H1 (cell line): ENCODE data around the gene CACNA2D3. TPM values are rescaled to one million over a fixed set of nuclear protein-coding genes. Genes with fewer than 3 reads are reported as not detected.

Experiments
- CTCF ChIA-PET: fragments of 300-600 bp; sonication (Branson Sonifier 250); formaldehyde crosslinking; loops from one replicate; lab custom pipeline; 2021; ENCODE audit not compliant: partially characterized antibody; lab: Charles Lee
- POLR2A ChIA-PET: fragments of 300-600 bp; sonication (Branson Sonifier 250); formaldehyde crosslinking; loops from one replicate; lab custom pipeline; 2021; ENCODE audit warnings: inconsistent platforms; ENCODE audit not compliant: partially characterized antibody; lab: Charles Lee
- DNase-seq, 2 experiments: peaks; one replicate each; pipeline versions ENCODE4 v3.0.0 to v3.0.0-alpha.2; 2010 to 2022; ENCODE audit warnings: low spot score in 2 of 2, low read depth in 1 of 2, mixed read lengths in 1 of 2
- FAIRE-seq: peaks from 2 replicates; lab custom pipeline; 2011; peaks lifted over from hg19 to GRCh38; lab: Jason Lieb, UNC
- H2AFZ ChIP-seq: 2 replicates; pipeline ENCODE4 v1.8.1; 2012; ENCODE audit warnings: low read length, inconsistent platforms
- H2AK5ac ChIP-seq: 2 replicates; pipeline ENCODE4 v1.6.1; 2013; ENCODE audit warnings: low read depth, low read length
- H2BK120ac ChIP-seq: replicated peaks from 2 replicates; pipeline ENCODE3; 2013; ENCODE audit warnings: low read depth, low read length, inconsistent platforms
- H2BK12ac ChIP-seq: 2 replicates; pipeline ENCODE4 v1.6.1; 2013; ENCODE audit warnings: low read depth, low read length
- H2BK15ac ChIP-seq: 2 replicates; pipeline ENCODE4 v1.6.1; 2013; ENCODE audit warnings: low read length
- H2BK20ac ChIP-seq: 2 replicates; pipeline ENCODE4 v1.6.1; 2013; ENCODE audit warnings: low read length
- H2BK5ac ChIP-seq: 2 replicates; pipeline ENCODE4 v1.6.1; 2013; ENCODE audit warnings: low read depth, low read length
- H3K14ac ChIP-seq: 2 replicates; pipeline ENCODE4 v1.6.1; 2013; ENCODE audit warnings: inconsistent platforms; ENCODE audit not compliant: insufficient read length
- H3K18ac ChIP-seq: 2 replicates; pipeline ENCODE4 v1.6.1; 2013; ENCODE audit warnings: low read length; ENCODE audit errors: extremely low read depth
- H3K23ac ChIP-seq: 2 replicates; pipeline ENCODE4 v1.6.1; 2013; ENCODE audit warnings: inconsistent platforms; ENCODE audit not compliant: insufficient read length
- H3K23me2 ChIP-seq: 2 replicates; pipeline ENCODE4 v1.6.1; 2013; ENCODE audit warnings: low read depth, low read length
- H3K27ac ChIP-seq: 2 replicates; pipeline ENCODE4 v1.6.1; 2011; ENCODE audit warnings: low read depth, low read length, inconsistent platforms
- H3K27me3 ChIP-seq, 4 experiments: replicated peaks in 1 of 4; 1 replicate in 1 of 4; 2 replicates in 3 of 4; pipeline versions ENCODE4 v1.6.1 to v1.8.1; 2011 to 2013; ENCODE audit warnings: low read length in 3 of 4, mild to moderate bottlenecking in 3 of 4, inconsistent platforms in 2 of 4, mixed read lengths in 2 of 4, moderate library complexity in 1 of 4; ENCODE audit not compliant: control insufficient read depth in 3 of 4, insufficient read depth in 3 of 4; ENCODE audit errors: extremely low read depth in 1 of 4
- H3K36me3 ChIP-seq, 4 experiments: 2 replicates each; pipeline versions ENCODE4 v1.6.1 to v1.8.1; 2011 to 2013; ENCODE audit warnings: mild to moderate bottlenecking in 4 of 4, low read length in 3 of 4, moderate library complexity in 2 of 4, control low read depth in 1 of 4, inconsistent platforms in 1 of 4; ENCODE audit not compliant: insufficient read depth in 4 of 4, control insufficient read depth in 2 of 4
- H3K4ac ChIP-seq: replicated peaks from 2 replicates; pipeline ENCODE3; 2013; ENCODE audit warnings: low read length, low read depth, mixed read lengths, inconsistent platforms; ENCODE audit not compliant: insufficient read length
- H3K4me1 ChIP-seq, 4 experiments: replicated peaks in 1 of 4; 1 replicate in 1 of 4; 2 replicates in 3 of 4; pipeline versions ENCODE4 v1.6.1 to v1.8.1; 2011 to 2013; ENCODE audit warnings: low read length in 3 of 4, inconsistent platforms in 2 of 4, mixed read lengths in 1 of 4; ENCODE audit not compliant: insufficient read depth in 4 of 4, control insufficient read depth in 3 of 4
- H3K4me2 ChIP-seq, 2 experiments: 2 replicates each; pipeline versions ENCODE4 v1.6.1 to v1.8.1; 2011 to 2013; ENCODE audit warnings: low read depth in 2 of 2, low read length in 2 of 2, control low read depth in 1 of 2, inconsistent platforms in 1 of 2, mild to moderate bottlenecking in 1 of 2; ENCODE audit not compliant: insufficient read depth in 1 of 2
- H3K4me3 ChIP-seq, 4 experiments: fragments of 200-600, 300-600 bp in 1 of 4; sonication (generic), shearing (Covaris generic), sonication (Bioruptor Twin) in 1 of 4; 2 replicates each; pipeline versions ENCODE4 v1.5.1 to v1.8.1; 2011 to 2016; ENCODE audit warnings: low read length in 4 of 4, low read depth in 3 of 4, control low read depth in 2 of 4, inconsistent platforms in 2 of 4, mild to moderate bottlenecking in 2 of 4, mixed read lengths in 1 of 4, moderate library complexity in 1 of 4; ENCODE audit not compliant: insufficient read depth in 2 of 4; ENCODE audit errors: extremely low read depth in 1 of 4
- H3K56ac ChIP-seq: replicated peaks from 2 replicates; pipeline ENCODE3; 2013; ENCODE audit warnings: low read depth, mild to moderate bottlenecking, mixed read lengths, low read length, inconsistent platforms; ENCODE audit not compliant: insufficient read length
- H3K79me1 ChIP-seq: 2 replicates; pipeline ENCODE4 v1.6.1; 2013; ENCODE audit warnings: low read depth, low read length, control low read depth
- H3K79me2 ChIP-seq, 2 experiments: 2 replicates each; pipeline versions ENCODE4 v1.6.1 to v1.8.1; 2012 to 2013; ENCODE audit warnings: low read length in 2 of 2, mild to moderate bottlenecking in 2 of 2, inconsistent platforms in 1 of 2; ENCODE audit not compliant: insufficient read depth in 2 of 2, control insufficient read depth in 1 of 2
- H3K9ac ChIP-seq, 4 experiments: replicated peaks in 1 of 4; 1 replicate in 1 of 4; 2 replicates in 3 of 4; pipeline versions ENCODE4 v1.6.1 to v1.8.1; 2011 to 2013; ENCODE audit warnings: low read depth in 3 of 4, low read length in 3 of 4, control low read depth in 2 of 4, mild to moderate bottlenecking in 2 of 4, moderate library complexity in 2 of 4, inconsistent platforms in 1 of 4; ENCODE audit errors: extremely low read depth in 1 of 4
- H3K9me3 ChIP-seq, 2 experiments: 2 replicates each; pipeline versions ENCODE4 v1.6.1 to v1.8.1; 2012 to 2013; ENCODE audit warnings: mild to moderate bottlenecking in 2 of 2, moderate library complexity in 2 of 2, control low read depth in 1 of 2, inconsistent platforms in 1 of 2, low read depth in 1 of 2, low read length in 1 of 2, mixed read lengths in 1 of 2; ENCODE audit not compliant: insufficient read depth in 2 of 2
- H4K20me1 ChIP-seq, 2 experiments: replicated peaks in 1 of 2; 2 replicates each; pipeline versions ENCODE3 to v1.8.1; 2011 to 2013; ENCODE audit warnings: inconsistent platforms in 2 of 2, low read length in 2 of 2, mild to moderate bottlenecking in 1 of 2; ENCODE audit not compliant: insufficient read depth in 2 of 2, control insufficient read depth in 1 of 2
- H4K5ac ChIP-seq: 2 replicates; pipeline ENCODE4 v1.6.1; 2013; ENCODE audit warnings: low read length, low read depth, mixed read lengths, inconsistent platforms; ENCODE audit not compliant: insufficient read length
- H4K8ac ChIP-seq: 2 replicates; pipeline ENCODE4 v1.8.0; 2013; ENCODE audit warnings: mild to moderate bottlenecking, moderate library complexity, low read length, inconsistent platforms; ENCODE audit not compliant: insufficient read depth; ENCODE audit errors: extremely low read depth
- H4K91ac ChIP-seq: replicated peaks from 2 replicates; pipeline ENCODE3; 2013; ENCODE audit warnings: low read length, mixed read lengths, inconsistent platforms; ENCODE audit not compliant: insufficient read length
- ZNF274 ChIP-seq: IDR thresholded peaks from 2 replicates; pipeline ENCODE4 v1.7.0; 2012; ENCODE audit warnings: low read length, borderline replicate concordance; ENCODE audit errors: extremely low read depth
- WGBS, 2 experiments: shearing (Covaris generic) in 1 of 2; methylation state at CpG; one replicate each; pipeline versions ENCODE4 v1.1.6 to v1.1.7; 2013 to 2015; ENCODE audit warnings: low lambda C conversion rate in 2 of 2, mixed read lengths in 2 of 2, inconsistent platforms in 1 of 2, low coverage in 1 of 2, missing lambda C conversion rate in 1 of 2; ENCODE audit not compliant: insufficient replicate concordance in 2 of 2, insufficient coverage in 1 of 2, insufficient read length in 1 of 2; ENCODE audit errors: extremely low coverage in 1 of 2, missing lambda C conversion rate in 1 of 2; 5-methylcytosine and 5-hydroxymethylcytosine counted together
- polyA plus RNA-seq, 7 experiments: library from polyadenylated mRNA; depleted of rRNA in 3 of 7; stranded (reverse) in 5 of 7; unstranded in 2 of 7; fragments of >200 nt in 5 of 7; fragments of 200-250 nt in 2 of 7; gene quantifications; 1 replicate in 5 of 7; 2 replicates in 1 of 7; 4 replicates in 1 of 7; pipeline versions ENCODE4 v1.2.1 to v1.2.3, GENCODE V29; 2011 to 2013; ENCODE audit warnings: missing spikeins in 2 of 7, mixed read lengths in 2 of 7
- total RNA-seq: library from RNA; stranded (reverse); fragmentation: NEBNext Ultra II Directional; extraction: Animal tissue kit (Norgen Biotek cat#: 25700); gene quantifications from 2 replicates; pipeline ENCODE4 v1.2.1, GENCODE V29; 2021

CACNA2D3 gene
- total and polyA plus RNA-seq, 2 of the 8 experiments (the other 6 are each of a cell fraction or from before 2014, with no cell fraction given), result 1.5 to 1.8 TPM

GRCh38 chr3:54685213-54685612, 562.9 kb downstream of the CACNA2D3 start:
- Histone ChIP-seq H4K5ac (no peak overlapping the region), H2BK12ac (no peak overlapping the region), H3K23me2 (no peaks in the 10 kb centered on the region), H4K91ac (no peak overlapping the region), H3K4ac (no peak overlapping the region), H3K23ac (no peak overlapping the region), H2BK20ac (no peak overlapping the region), H2AFZ (no peak overlapping the region), H3K14ac (no peak overlapping the region), H3K79me2 (no peaks in the 10 kb centered on the region), H2AK5ac (no peak overlapping the region), H3K27me3 (no peaks in the 10 kb centered on the region), H3K4me1 (peaks cover 0 to 14% (median 3%) of the 10 kb centered on the region in 4 experiments; a peak in 4 of 7 replicates), H4K20me1 (no peaks in the 10 kb centered on the region), H3K36me3 (no peaks in the 10 kb centered on the region), H2BK5ac (no peak overlapping the region), H3K79me1 (no peaks in the 10 kb centered on the region), H3K56ac (no peak overlapping the region), H2BK120ac (no peak overlapping the region), H3K27ac (no peak overlapping the region), H3K9ac (no peak overlapping the region), H3K4me2 (no peak overlapping the region), H3K18ac (no peak overlapping the region), H4K8ac (no peak overlapping the region), H3K9me3 (no peaks in the 10 kb centered on the region), H2BK15ac (no peak overlapping the region)
- no peak for FAIRE-seq
- no peak for DNase-seq
- POLR2A ChIA-PET, result interaction anchor here (1.2 kb wide), 1 partner anchor 12 kb away, joined by 4 read pairs; no protein-coding TSS in a partner anchor
- CTCF ChIA-PET, result no interaction called here
- no peak for TF ChIP-seq ZNF274
- TF ChIP-seq, all 59 proteins: peak for 0
- 94% methylated on average over 2 of the region's 2 CpGs; no CpG with 5 or more reads in 1 of the 2 experiments for WGBS, 2 experiments
- no peak overlapping the region for H3K4me3 ChIP-seq
